Stimulated activated CD8-positive, alpha-beta memory T cell treated with anti-CD3 and anti-CD28 coated beads, Interleukin-15, amount 100 ng/mL, for 1 hour (primary cell): ENCODE results near the gene RBM14.
"Not testable (repeated sequence)": the region's sequence is repeated elsewhere in the genome, so short reads cannot be mapped to it uniquely, and the experiment has no call there.

Source experiments
- DNase-seq: peaks from one replicate; pipeline ENCODE4 v3.0.0-alpha.2; 2020; ENCODE audit warnings: low read depth

RBM14 gene

GRCh38 chr11:66600219-66600618, 16.2 kb upstream of the RBM14 start:
- DNase-seq, result no peak

GRCh38 chr11:66600631-66601233, 15.7 kb upstream of the RBM14 start:
- no peak for DNase-seq

GRCh38 chr11:66603072-66603471, 13.4 kb upstream of the RBM14 start:
- no peak for DNase-seq

- DNase-seq, result no peak
Measured at GRCh38 chr11:66604155-66604554, 12.3 kb upstream of the RBM14 start.

GRCh38 chr11:66606608-66607007, 9.8 kb upstream of the RBM14 start:
- not testable (repeated sequence) for DNase-seq

- DNase-seq, result no peak
Measured at GRCh38 chr11:66607126-66607834, 9.2 kb upstream of the RBM14 start.

- no peak for DNase-seq
Measured at GRCh38 chr11:66609721-66610617, 6.5 kb upstream of the RBM14 start.

GRCh38 chr11:66612458-66612857, 4.0 kb upstream of the RBM14 start:
- DNase-seq, result no peak

- no peak for DNase-seq
Measured at GRCh38 chr11:66614073-66614472, 2.4 kb upstream of the RBM14 start.

GRCh38 chr11:66617155-66617834, 865 bp downstream of the RBM14 start:
- no peak for DNase-seq

GRCh38 chr11:66619080-66619554, 2.7 kb downstream of the RBM14 start:
- DNase-seq, result no peak

- DNase-seq, result no peak
Measured at GRCh38 chr11:66624450-66624849, 8.0 kb downstream of the RBM14 start.

- no peak for DNase-seq
Measured at GRCh38 chr11:66625041-66625751, 8.8 kb downstream of the RBM14 start.

- no peak for DNase-seq
Measured at GRCh38 chr11:66625752-66626149, 9.3 kb downstream of the RBM14 start.

GRCh38 chr11:66626382-66626781, 10.0 kb downstream of the RBM14 start:
- DNase-seq, result no peak

- no peak for DNase-seq
Measured at GRCh38 chr11:66626926-66627325, 10.5 kb downstream of the RBM14 start.

- no peak for DNase-seq
Measured at GRCh38 chr11:66628061-66628603, 11.7 kb downstream of the RBM14 start.

GRCh38 chr11:66629356-66629755, 12.9 kb downstream of the RBM14 start:
- no peak for DNase-seq

GRCh38 chr11:66631883-66632282, 15.5 kb downstream of the RBM14 start:
- DNase-seq, result no peak

GRCh38 chr11:66632952-66633351, 16.5 kb downstream of the RBM14 start:
- no peak for DNase-seq

GRCh38 chr11:66636411-66636810, 20.0 kb downstream of the RBM14 start:
- DNase-seq, result no peak
